GM04503 (cell line): Measurements from ENCODE around the gene RPL26.
A peak's percentile ranks its signal among the peaks of the same experiment; 100 is the strongest.
"Not testable (repeated sequence)": the region's sequence is repeated elsewhere in the genome, so short reads cannot be mapped to it uniquely, and the experiment has no call there.

Experiments used
- DNase-seq: peaks from one replicate; pipeline ENCODE4 v3.0.0-alpha.2; 2012; ENCODE audit warnings: low read depth

The RPL26 gene

DNA sequence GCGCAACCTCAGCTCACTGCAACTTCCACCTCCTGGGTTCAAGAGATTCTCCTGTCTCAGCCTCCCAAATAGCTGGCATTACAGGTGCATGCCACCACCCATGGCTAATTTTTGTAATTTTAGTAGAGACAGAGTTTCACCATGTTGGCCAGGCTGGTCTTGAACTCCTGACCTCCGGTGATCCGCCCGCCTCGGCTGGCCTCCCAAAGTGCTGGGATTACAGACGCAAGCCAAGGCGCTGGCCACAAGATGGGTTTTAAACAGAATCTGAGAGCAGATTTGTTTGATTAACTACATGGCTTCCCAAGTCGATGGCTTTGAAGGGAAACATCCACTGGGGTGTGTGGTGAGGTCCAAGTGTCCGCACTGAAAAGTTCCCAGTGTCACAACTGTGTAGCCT, 11.5 kb upstream of the RPL26 start:
- not testable (repeated sequence) for DNase-seq

DNA sequence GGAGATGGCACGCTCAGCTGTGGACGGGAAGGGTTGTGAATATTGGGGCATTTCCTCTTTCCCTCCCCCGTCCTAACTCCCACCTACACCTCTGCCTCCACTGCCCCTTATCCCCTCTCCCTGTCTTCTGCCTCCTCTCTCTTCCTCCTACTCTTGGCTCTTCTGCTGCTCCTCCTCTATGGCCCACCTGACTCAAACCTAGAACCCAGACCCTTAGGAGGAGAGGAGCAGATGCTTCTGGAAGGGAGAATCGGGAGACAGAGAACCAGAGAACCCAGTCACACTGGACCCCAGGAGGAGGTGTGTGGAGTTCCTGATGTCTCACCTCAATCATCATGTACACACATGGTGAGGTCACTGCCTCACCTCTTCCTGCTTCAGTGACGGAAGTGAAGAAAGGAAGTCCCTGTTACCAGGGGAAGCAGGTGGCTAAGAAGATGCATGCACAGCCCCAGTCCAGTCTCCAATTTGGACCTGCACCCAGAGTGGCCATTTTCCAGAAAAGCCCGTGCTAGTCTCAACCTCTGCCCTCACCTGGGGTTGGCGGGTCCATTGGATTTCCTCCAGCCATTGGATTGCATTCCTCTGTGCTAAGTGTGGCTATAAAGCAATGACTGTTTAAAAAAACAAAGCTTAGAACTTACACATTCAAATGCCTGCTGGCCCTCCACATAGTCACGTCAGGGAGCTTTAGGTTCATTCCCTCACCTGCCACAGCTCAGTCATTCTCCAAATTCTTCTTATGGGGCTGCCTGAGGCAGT, 10.7 kb upstream of the RPL26 start:
- DNase-seq = no peak

DNA sequence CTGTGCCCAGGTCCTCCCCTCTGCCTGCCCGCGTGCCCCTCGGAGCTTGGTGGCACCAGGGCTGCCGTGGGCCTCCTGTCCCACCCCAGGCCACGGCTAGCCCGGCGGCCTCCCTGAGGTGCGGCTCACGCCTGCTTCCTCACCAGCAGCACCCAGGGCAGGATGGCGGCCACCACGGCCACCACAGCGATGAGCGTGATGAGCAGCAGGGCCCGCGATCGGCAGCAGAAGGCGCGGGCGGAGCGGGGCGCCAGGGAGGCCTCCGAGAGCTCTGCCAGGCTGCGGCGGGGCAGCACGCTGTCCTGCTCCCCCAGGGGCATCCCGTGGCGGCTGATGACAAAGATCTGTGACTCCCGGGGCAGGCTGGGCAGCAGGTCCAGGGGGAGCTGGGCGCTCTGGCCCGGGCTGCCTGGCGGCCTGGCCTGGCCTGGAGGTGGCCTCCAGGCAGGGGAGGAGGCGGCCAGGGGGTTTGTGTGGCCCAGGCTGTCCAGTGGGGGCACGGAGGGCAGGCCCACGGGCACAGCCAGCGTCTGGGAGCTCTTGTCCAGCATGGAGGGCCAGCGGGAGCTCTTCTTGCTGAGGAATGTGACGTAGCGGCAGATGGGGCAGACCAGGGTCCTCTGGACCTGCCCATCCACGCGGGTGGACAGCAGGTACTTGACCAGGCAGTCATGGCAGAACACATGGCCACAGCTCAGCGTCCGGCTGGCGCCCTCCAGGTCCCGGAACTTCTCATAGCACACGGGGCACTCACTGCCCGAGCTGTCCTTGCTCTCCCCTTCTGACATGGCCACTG, 9.9 kb upstream of the RPL26 start:
- no peak for DNase-seq

DNA sequence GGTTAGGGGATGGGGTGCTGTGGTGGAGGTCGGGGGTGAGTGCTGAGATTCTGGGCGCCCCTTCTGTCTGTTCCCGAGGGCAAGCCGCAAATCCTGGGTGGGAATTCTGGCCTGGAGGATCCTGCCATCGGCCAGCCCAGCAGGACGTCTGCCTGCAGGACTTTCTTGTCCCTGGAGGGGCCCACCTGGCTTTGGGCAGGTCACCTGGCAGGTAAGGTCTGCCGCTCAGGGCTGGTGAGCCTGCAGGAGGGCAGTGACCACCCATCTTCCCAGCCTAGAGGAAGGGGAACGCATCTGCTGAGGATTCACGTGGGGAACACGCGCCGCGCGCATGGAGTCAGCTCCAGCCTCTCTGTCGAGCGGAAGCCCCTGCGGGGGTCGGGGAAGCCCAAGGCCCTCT, 9.3 kb upstream of the RPL26 start:
- no peak for DNase-seq

DNA sequence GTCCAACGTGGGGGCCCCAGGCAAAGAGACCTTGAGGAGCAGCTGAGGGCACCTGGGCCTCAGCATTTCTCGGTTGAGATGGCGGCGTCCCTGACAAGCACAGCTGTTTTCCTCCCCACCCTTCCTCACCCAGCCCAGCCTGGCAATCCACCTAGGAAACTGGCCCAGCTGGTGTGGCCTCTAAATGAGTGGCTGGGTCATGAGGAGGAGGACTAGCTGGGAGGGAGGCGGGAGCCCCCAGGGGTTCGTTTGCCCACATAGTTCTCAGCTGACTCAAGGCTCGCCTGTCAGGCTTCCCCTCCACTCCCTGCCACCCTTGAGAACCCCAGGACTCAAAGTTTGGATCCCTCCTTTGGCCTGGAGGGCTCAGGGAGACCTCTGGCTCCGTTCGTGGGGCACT, 8.7 kb upstream of the RPL26 start:
- DNase-seq = no peak

DNA sequence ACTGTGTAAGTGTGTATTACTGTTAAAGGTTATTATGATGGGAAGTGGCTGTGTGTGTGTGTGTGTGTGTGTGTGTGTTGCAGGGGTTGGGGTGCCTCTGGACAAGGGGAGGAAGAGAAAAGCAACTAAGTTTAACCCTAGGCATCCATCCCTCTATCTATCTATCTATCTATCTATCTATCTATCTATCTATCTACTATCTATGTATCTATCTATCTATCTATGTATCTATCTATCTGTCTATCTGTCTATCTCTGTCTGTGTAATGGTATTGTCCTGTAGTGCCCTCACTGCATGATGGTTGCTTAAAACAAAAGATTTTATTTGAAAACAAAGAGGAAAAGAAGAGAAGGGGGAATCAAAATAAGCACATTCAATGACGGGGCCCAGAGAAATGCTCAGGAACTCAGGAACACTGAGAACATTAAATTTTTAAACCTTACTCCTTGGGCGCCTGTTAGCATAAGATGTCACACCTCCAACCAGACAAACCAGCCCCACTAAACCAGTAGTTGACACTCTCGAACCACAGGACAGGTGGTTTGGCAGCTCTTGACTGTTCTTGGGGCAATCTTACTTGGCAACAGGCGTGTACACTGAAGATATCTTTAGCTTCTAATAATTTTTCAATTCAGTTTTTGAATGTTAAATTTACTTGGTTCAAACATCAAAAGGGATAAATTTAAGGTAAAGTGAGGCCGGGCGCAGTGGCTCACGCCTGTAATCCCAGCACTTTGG, 5.1 kb upstream of the RPL26 start:
- DNase-seq = no peak

DNA sequence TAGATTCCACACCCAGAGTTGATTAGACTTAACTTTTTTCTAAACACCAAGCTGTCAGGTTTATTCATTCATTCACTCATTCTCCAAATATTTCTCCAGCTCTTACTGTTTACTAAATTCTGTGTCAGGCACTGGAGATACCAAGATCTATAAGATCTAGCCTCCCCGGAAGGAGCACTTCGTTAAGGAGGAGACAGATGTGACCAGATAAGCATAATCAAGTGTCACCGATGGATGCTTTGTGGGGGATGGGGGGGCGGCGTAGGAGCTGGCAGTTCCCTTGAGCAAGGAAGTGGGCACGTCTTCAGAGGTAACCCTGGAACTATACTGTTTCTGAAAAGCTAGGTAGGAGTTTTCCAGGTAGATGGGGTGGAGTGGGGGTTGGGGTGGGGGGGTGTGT, 3.8 kb upstream of the RPL26 start:
- no peak for DNase-seq

DNA sequence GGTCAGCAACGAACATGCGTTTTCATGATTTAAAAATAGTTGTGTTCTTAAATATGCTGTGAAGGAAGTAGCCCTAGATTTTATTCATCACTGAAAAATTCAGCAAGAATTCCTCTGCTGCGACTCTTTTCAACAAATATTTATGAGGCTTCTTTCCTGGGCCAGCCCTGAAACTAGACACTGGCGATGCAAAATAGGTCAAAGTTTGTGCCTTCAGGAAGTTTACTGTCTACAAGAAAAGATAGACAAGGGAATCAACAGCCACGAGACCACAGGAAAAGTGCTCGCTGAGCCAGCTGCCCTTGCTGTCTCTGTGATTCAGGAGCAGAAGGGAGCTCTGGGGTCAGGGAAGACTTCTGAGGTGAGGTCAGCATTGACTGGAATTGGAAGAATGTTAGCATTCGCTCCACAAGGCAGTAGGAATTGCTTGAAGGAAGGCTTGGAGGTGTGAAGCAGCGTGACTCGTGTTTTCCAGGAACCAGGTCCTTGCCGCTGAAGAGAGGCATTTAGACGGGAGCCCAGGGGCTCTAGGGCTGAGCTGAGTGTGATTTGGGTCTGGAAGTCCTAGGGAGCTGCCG, 1.9 kb upstream of the RPL26 start:
- peak; percentile 92 for DNase-seq

DNA sequence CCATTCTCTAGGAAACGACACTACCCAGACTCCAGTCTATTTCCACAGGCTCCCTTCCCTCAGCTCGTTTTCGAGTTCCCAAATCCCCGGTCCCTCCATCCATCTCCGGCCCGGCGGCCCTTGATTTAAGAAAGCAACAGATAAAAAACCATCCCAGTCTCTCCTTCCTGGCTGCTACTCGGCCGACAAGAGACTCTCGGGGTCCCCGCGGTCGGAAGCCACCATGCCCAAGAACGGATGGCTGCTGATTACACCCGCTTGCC, 182 bp downstream of the RPL26 start:
- DNase-seq = no peak

DNA sequence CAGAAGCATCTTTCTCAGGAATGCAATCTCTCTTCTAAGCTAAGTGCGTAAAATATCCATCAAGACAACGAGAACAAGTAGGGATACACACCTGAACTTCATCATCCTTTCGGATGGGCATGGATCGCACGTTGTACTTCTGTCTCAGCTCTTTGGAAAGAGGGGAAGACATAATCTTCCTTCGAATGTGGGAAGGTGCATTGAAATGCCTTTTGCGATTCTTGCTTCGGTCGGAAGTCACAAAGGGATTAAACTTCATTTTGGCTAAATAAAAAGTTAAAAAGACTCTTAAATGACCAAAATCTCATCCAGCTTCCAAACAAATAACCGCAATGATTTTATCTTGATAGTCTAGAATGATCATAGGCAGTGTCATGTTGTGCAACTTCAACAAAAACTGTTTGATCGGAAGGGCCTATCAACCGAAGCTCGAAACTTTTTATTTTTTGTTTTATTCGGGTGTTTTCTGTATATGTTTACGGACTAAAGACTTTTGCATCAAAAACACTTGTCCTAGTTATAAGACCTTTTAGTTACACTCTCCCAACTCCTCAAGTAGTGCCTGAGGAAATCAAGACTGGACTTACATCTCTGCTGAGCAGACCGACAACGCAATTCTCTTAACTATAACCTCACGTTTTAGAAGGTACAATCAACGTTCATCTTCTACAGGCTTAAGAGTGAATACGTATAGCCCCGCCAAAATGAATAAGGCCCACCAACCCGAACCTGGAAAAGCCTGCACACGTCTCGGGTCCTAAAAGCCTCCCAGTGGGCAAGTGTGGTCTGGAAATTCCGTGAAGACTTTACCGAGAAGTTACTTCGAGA, 727 bp downstream of the RPL26 start:
- no peak for DNase-seq

DNA sequence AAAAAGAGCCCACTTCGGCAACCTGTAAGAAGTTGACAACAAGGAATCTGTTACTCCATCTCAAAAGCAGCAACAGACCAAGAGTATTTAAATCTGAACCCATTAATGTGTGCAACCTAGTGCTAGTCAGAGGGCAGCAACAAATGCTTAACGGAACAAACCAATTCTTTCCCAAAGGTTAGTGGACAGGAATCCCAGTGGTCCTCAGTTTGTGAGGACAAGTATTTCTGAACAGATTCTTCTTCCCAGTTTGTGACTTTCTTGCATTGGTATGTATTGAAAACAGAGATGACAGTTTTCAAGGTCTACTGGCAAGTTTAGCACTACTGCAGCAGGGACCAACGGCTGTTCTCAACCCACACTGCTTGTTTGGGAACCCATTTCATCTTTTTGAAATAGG, 2.9 kb downstream of the RPL26 start:
- no peak for DNase-seq

DNA sequence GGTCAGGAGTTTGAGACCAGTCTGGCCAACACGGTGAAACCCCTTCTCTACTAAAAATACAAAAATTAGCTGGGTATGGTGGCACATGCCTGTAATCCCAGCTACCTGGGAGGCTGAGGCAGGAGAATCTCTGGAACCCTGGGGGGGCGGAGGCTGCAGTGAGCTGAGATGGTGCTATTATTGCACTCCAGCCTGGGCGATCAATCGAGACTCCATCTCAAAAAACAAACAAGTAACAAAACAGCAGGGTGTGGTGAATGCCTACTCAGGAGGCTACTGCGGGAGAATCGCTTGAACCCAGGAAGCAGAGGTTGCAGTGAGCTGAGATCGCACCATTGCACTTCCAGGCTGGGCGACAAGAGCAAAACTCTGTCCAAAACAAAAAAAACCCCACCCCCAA, 4.9 kb downstream of the RPL26 start:
- DNase-seq = not testable (repeated sequence)

DNA sequence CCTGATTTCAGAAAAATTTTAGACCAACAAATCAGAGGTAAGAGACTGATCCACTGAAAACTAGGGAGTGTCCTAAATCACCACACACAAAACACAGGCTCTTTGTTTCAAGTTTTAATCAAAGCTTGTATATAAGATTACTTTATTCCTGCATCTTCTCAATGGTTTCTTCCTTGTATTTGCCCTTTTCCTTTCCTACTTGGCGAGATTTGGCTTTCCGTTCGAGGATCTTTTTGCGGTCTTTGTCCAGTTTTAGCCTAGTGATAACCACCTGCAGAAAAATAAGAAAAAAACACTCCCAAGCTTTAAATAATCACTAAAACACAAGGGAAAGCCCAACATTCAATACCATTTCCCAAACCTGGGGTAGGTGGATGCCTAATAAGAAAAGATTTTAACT, 5.6 kb downstream of the RPL26 start:
- no peak for DNase-seq

DNA sequence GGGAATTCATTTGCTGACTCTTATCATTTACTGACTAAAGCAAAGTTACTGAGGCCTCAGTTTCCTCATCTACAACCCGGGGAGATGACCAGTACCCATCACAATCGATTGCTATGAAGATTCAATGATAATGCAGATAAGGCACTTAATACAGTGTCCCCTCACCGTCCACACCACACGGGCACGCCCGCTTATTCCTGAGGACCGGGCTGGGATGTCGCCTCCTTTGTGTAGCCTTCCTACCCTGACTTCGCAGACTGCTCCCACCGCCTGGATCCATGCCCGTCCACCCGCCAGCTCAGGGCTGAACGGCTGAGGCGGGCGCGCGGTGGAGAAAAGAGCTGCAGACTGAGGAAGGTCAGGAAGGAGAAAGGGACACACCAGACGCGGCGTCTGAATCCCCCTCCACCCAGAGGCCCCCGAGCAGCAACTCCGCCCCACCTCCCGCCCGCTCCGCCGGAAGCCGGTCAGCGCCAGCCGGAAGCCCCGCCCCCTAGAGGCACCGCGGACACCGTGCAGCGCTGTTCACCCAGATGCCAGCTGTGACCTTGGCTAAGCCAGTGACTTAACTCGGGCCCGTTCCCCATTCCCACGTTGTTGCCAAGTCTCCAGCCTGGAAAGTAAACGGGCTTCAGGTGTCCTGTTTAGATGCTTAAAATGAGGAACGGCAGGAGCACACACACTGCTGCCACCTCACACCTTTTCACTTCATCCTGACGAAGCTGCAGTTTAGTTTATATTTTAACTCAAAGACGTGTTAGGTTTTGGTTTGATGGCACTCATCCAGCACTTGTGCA, 6.5 kb downstream of the RPL26 start, which contains the start of gene KRABD2:
KRABD2 (minus strand) TSS at position 434 of the 797 bp plus-strand sequence.
- DNase-seq = no peak

DNA sequence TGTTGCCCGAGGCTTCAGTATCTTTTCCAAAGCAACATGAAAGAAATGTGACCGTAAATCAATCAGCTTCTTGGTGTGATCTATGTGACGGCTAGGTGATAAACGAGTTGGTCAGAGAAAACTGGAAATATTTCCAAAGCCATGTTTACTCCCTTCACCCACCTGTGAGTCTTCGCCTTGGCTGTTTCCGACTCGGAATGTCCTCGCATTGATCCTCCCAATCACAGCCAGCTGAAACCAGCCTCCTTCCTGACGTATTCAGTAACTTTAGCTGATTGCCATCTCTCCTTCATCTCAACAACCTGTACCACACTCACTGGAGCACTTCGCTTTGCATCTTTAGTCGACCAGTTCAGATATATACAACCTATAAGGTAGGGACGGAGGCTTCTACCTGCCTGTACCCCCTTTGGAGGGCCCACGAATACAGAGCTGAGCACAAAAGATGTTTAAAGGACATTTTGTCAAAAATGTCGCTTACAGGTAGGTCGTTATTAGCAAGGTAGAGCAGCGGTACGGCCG, 7.2 kb downstream of the RPL26 start:
- no peak for DNase-seq

DNA sequence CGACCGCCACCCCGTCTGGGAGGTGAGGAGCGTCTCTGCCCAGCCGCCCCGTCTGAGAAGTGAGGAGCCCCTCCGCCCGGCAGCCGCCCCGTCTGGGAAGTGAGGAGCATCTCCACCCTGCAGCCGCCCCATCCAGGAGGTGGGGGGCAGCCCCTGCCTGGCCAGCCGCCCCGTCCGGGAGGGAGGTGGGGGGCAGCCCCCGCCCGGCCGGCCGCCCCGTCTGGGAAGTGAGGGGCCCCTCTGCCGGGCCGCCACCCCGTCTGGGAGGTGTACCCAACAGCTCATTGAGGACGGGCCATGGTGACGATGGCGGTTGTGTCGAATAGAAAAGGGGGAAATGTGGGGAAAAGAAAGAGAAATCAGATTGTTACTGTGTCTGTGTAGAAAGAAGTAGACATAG, 9.1 kb downstream of the RPL26 start:
- not testable (repeated sequence) for DNase-seq

DNA sequence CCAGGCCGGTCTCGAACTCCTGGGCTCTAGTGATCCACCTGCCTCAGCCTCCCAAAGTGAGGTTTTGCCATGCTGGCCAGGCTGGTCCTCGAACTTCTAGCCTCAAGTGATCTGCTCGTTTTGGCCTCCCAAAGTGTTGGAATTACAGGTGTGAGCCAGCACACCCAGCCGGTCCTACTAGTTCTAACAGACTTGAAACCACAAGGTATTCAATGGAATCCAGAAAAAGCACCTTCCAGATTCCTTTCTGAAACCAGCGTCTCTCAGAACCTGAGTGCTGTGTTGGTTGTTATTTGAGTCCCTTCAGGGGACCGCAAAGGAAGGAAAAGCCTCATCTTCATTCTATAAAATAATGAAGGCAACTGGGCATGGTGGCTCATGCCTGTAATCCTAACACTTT, 10.6 kb downstream of the RPL26 start:
- no peak for DNase-seq

DNA sequence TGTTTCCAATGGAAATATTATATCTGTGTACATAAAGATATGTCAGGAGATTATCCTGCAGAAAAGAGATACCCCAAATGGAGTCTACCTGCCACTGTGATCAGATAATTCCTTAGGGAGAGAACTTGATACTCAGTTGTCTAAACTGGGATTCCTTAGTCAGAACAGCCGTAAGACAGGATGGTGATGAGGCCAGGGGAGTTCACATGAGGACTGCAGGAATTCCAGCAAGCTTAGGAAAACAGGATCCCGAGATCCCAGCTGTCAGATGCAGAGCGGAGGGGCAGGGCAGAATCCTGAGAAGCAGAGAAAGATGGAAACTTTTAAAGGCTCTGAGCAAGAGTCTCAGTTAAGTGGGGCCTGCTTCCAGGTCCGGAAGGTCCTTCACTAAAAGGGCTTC, 11.2 kb downstream of the RPL26 start:
- no peak for DNase-seq

DNA sequence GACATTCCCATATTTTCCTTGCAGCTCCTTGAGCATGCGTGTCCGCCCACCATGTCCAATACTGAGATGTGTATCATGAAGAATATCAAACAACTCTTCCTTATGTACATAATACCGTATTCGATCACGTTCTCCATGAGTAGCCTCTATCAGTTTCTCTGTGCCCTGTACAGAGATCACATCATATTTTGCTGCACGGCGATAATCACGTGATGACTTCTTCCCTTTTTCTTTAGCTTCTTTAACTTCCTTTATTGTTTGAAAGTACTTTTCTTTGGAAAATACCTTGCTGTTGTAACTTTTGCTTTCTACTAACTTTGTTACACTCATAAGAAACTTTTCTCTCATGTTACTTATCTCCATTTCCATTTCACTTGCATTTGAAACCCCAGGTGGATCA, 13.0 kb downstream of the RPL26 start:
- DNase-seq = no peak

DNA sequence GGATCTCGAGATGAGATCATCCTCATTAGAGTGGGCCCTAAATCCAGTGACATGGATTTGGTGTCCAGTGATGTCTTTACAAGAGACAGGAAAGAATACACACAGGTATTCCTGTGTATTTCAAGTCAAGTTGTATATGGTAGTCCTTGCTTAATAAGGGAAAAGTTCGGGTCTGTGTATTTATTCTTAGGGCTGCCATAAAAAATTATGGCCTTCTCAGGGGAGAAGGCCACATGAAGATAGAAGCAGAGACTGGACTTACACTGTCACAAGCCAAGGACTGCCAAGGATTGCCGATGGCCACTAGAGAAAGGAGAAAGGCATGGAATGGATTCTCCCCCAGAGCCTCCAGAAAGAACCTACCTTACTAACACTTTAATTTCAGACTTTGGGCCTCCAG, 14.8 kb downstream of the RPL26 start:
- DNase-seq = no peak

DNA sequence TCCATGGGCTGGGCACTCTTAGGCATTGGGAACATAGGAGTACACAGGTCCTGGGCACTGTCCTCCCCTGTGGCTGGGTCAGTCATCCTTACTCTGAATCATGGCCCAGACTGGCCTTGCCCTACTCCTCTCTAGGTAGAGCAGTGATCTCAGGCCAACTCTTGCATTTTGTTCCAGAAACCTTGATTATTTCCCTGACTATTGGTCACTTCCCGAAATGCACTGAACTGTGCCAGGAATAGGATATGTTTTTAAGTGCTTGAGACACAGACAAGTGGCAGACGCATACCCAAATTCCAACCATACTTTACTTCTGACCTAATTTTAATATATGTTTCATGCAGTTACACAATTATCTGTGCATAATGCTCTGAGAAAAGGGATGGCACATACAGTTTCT, 16.8 kb downstream of the RPL26 start:
- DNase-seq = no peak
